NT2/D1 (cell line): ENCODE data around the gene RAD9B.
"Not testable (repeated sequence)": the region's sequence is repeated elsewhere in the genome, so short reads cannot be mapped to it uniquely, and the experiment has no call there.

Source experiments
- DNase-seq: peaks from one replicate; pipeline ENCODE4 v3.0.0-alpha.2; 2011; ENCODE audit warnings: low read depth, low spot score
- H3K27me3 ChIP-seq: 2 replicates; pipeline ENCODE4 v1.6.0; 2011; ENCODE audit warnings: mild to moderate bottlenecking; ENCODE audit not compliant: insufficient read length, insufficient read depth
- H3K36me3 ChIP-seq: 2 replicates; pipeline ENCODE4 v1.6.1; 2011; ENCODE audit warnings: mild to moderate bottlenecking, low read length, mixed read lengths; ENCODE audit not compliant: insufficient read depth, insufficient read length
- H3K4me1 ChIP-seq: 2 replicates; pipeline ENCODE4 v1.5.1; 2011; ENCODE audit not compliant: insufficient read depth, insufficient read length
- H3K4me3 ChIP-seq: 2 replicates; pipeline ENCODE4 v1.5.1; 2011; ENCODE audit warnings: low read depth; ENCODE audit not compliant: insufficient read length
- H3K9ac ChIP-seq: 2 replicates; pipeline ENCODE4 v1.6.0; 2011; ENCODE audit warnings: low read depth; ENCODE audit not compliant: insufficient read length
- H3K9me3 ChIP-seq: 2 replicates; pipeline ENCODE4 v1.5.1; 2011; ENCODE audit warnings: mild to moderate bottlenecking, low read length; ENCODE audit not compliant: insufficient read depth
- SUZ12 ChIP-seq: IDR thresholded peaks from 2 replicates; pipeline ENCODE4 v1.6.1; 2011; ENCODE audit not compliant: insufficient read length, insufficient read depth; ENCODE audit errors: extremely low read depth
- YY1 ChIP-seq: IDR thresholded peaks from 2 replicates; pipeline ENCODE4 v1.6.1; 2011; ENCODE audit not compliant: insufficient read length, insufficient read depth
- ZNF274 ChIP-seq: IDR thresholded peaks from 2 replicates; pipeline ENCODE4 v1.6.1; 2011; ENCODE audit warnings: mild to moderate bottlenecking, low read depth, low read length

The RAD9B gene

GRCh38 chr12:110540048-110540447, 37.9 kb downstream of the RAD9B start:
- Histone ChIP-seq H3K9me3 (no peaks in the 10 kb centered on the region), H3K9ac (no peak overlapping the region), H3K36me3 (peaks cover 57% of the 10 kb centered on the region), H3K4me3 (no peak overlapping the region), H3K4me1 (peaks cover 4% of the 10 kb centered on the region), H3K27me3 (no peaks in the 10 kb centered on the region)
- no peak for DNase-seq
- TF ChIP-seq ZNF274: no peak
- no peak for TF ChIP-seq SUZ12
- TF ChIP-seq YY1: no peak

GRCh38 chr12:110543252-110543959, 41.3 kb downstream of the RAD9B start:
- DNase-seq: no peak
- Histone ChIP-seq H3K4me1 (peaks cover 4% of the 10 kb centered on the region), H3K9me3 (no peaks in the 10 kb centered on the region), H3K36me3 (peaks cover 33% of the 10 kb centered on the region), H3K4me3 (no peak overlapping the region), H3K27me3 (no peaks in the 10 kb centered on the region), H3K9ac (no peak overlapping the region)
- TF ChIP-seq ZNF274 (no peak), YY1 (no peak), SUZ12 (no peak)

- H3K9me3 ChIP-seq: no peaks in the 10 kb centered on the region
- no peak for TF ChIP-seq YY1
- no peak for TF ChIP-seq SUZ12
- TF ChIP-seq ZNF274: no peak
- H3K27me3 ChIP-seq: no peaks in the 10 kb centered on the region
- no peak for DNase-seq
- H3K9ac ChIP-seq: no peak overlapping the region
- peaks cover 32% of the 10 kb centered on the region for H3K36me3 ChIP-seq
- peaks cover 4% of the 10 kb centered on the region for H3K4me1 ChIP-seq
- no peak overlapping the region for H3K4me3 ChIP-seq
These were observed 41.8 kb downstream of the RAD9B start for GRCh38 chr12:110543965-110544364.

- peaks cover 24% of the 10 kb centered on the region for H3K36me3 ChIP-seq
- not testable (repeated sequence) for H3K27me3 ChIP-seq, DNase-seq
These were observed 43.1 kb downstream of the RAD9B start for GRCh38 chr12:110545259-110545658.

GRCh38 chr12:110545812-110546211, 43.7 kb downstream of the RAD9B start:
- H3K27me3 ChIP-seq: no peaks in the 10 kb centered on the region
- H3K4me3 ChIP-seq: no peak overlapping the region
- peaks cover 28% of the 10 kb centered on the region for H3K36me3 ChIP-seq
- TF ChIP-seq SUZ12 (no peak), YY1 (no peak), ZNF274 (no peak)
- DNase-seq: no peak
- H3K4me1 ChIP-seq: peaks cover 4% of the 10 kb centered on the region
- H3K9ac ChIP-seq: no peak overlapping the region
- no peaks in the 10 kb centered on the region for H3K9me3 ChIP-seq

More at GRCh38 chr12:110545259-110545658, 43.1 kb downstream of the RAD9B start:
- H3K9me3 ChIP-seq, H3K9ac ChIP-seq, H3K4me1 ChIP-seq, H3K4me3 ChIP-seq: not testable (repeated sequence)

- Histone ChIP-seq H3K4me1 (peaks cover 4% of the 10 kb centered on the region), H3K9ac (no peak overlapping the region), H3K27me3 (no peaks in the 10 kb centered on the region), H3K9me3 (no peaks in the 10 kb centered on the region), H3K36me3 (peaks cover 28% of the 10 kb centered on the region), H3K4me3 (no peak overlapping the region)
- DNase-seq: no peak
- TF ChIP-seq YY1 (no peak), SUZ12 (no peak), ZNF274 (no peak)
These were observed 44.2 kb downstream of the RAD9B start for GRCh38 chr12:110546339-110546738.

GRCh38 chr12:110547090-110547489, 45.0 kb downstream of the RAD9B start:
- Histone ChIP-seq H3K9me3 (no peaks in the 10 kb centered on the region), H3K4me1 (peaks cover 4% of the 10 kb centered on the region), H3K27me3 (no peaks in the 10 kb centered on the region), H3K4me3 (no peak overlapping the region), H3K36me3 (peaks cover 32% of the 10 kb centered on the region), H3K9ac (no peak overlapping the region)
- DNase-seq: no peak
- TF ChIP-seq YY1: no peak
- no peak for TF ChIP-seq SUZ12
- TF ChIP-seq ZNF274: no peak
